IMR-90 (cell line): ENCODE measurements around the gene B4GALNT1. TPM values are rescaled to one million over a fixed set of nuclear protein-coding genes. Genes with fewer than 3 reads are reported as not detected.

Experiments
- ATAC-seq: fragments of 200-7000 bp; cut with Tn5 transposase; 2 replicates; pipeline ENCODE4 v1.9.1; 2020; ENCODE audit warnings: low read depth, mild to moderate bottlenecking, moderate library complexity
- BruUV-seq: library from RNA; stranded (reverse); fragments of 400-500 nt; replicated peaks from 2 replicates; lab custom pipeline; 2021; lab: Mats Ljungman, UMichigan
- CTCF ChIA-PET: fragments of 300-600 bp; formaldehyde crosslinking; extraction: SDS; loops from one replicate; lab custom pipeline; 2021; ENCODE audit warnings: antibody characterized with exemption; lab: Yijun Ruan, JAX
- POLR2A ChIA-PET: fragments of 300-600 bp; sonication (Branson Sonifier 250); formaldehyde crosslinking; loops from one replicate; lab custom pipeline; 2022; ENCODE audit warnings: antibody characterized with exemption; ENCODE audit not compliant: unreplicated experiment; lab: Charles Lee
- DNase-seq: peaks from one replicate; pipeline ENCODE4 v3.0.0; 2013
- H2AFZ ChIP-seq: replicated peaks from 2 replicates; pipeline ENCODE3; 2013; ENCODE audit warnings: low read length, mild to moderate bottlenecking; ENCODE audit not compliant: poor library complexity
- H2AK5ac ChIP-seq: 2 replicates; pipeline ENCODE4 v1.6.1; 2013; ENCODE audit warnings: low read depth, low read length, inconsistent platforms
- H2AK9ac ChIP-seq: replicated peaks from 2 replicates; pipeline ENCODE3; 2013; ENCODE audit warnings: mild to moderate bottlenecking, low read depth, low read length, moderate library complexity; ENCODE audit not compliant: poor library complexity
- H2BK120ac ChIP-seq: 2 replicates; pipeline ENCODE4 v1.6.1; 2013; ENCODE audit warnings: low read depth, low read length, inconsistent platforms
- H2BK15ac ChIP-seq: 3 replicates; pipeline ENCODE4 v1.6.1; 2013; ENCODE audit warnings: low read depth, low read length, inconsistent platforms
- H2BK20ac ChIP-seq: 2 replicates; pipeline ENCODE4 v1.6.1; 2013; ENCODE audit warnings: low read depth, mild to moderate bottlenecking, inconsistent platforms, low read length, moderate library complexity
- H2BK5ac ChIP-seq: 2 replicates; pipeline ENCODE4 v1.6.1; 2013; ENCODE audit warnings: mild to moderate bottlenecking, low read depth, low read length, inconsistent platforms; ENCODE audit not compliant: poor library complexity, severe bottlenecking
- H3K14ac ChIP-seq: replicated peaks from 2 replicates; pipeline ENCODE4 v1.6.1; 2013; ENCODE audit warnings: low read depth, low read length, inconsistent platforms
- H3K18ac ChIP-seq: 2 replicates; pipeline ENCODE4 v1.6.1; 2013; ENCODE audit warnings: low read depth, low read length, control low read depth
- H3K23ac ChIP-seq: 2 replicates; pipeline ENCODE4 v1.6.1; 2013; ENCODE audit warnings: low read depth, low read length, inconsistent platforms
- H3K27ac ChIP-seq: 2 replicates; pipeline ENCODE4 v1.5.1; 2013; ENCODE audit warnings: mild to moderate bottlenecking, control low read depth, low read length; ENCODE audit not compliant: insufficient read depth
- H3K27me3 ChIP-seq: 2 replicates; pipeline ENCODE4 v1.6.1; 2013; ENCODE audit warnings: low read length; ENCODE audit not compliant: control insufficient read depth, insufficient read depth
- H3K36me3 ChIP-seq: 2 replicates; pipeline ENCODE4 v1.6.1; 2013; ENCODE audit warnings: low read length, mixed read lengths; ENCODE audit not compliant: control insufficient read depth, insufficient read depth
- H3K4ac ChIP-seq: 2 replicates; pipeline ENCODE4 v1.6.1; 2013; ENCODE audit warnings: low read depth, low read length, inconsistent platforms
- H3K4me1 ChIP-seq: 2 replicates; pipeline ENCODE4 v1.6.1; 2013; ENCODE audit warnings: low read length, mixed read lengths; ENCODE audit not compliant: control insufficient read depth, insufficient read depth
- H3K4me2 ChIP-seq: 2 replicates; pipeline ENCODE4 v1.6.1; 2013; ENCODE audit warnings: low read depth, mild to moderate bottlenecking, control low read depth, low read length, moderate library complexity
- H3K4me3 ChIP-seq: 2 replicates; pipeline ENCODE4 v1.5.1; 2013; ENCODE audit warnings: low read depth, mild to moderate bottlenecking, control low read depth, low read length, moderate library complexity; ENCODE audit not compliant: insufficient read depth
- H3K56ac ChIP-seq: 2 replicates; pipeline ENCODE4 v1.6.1; 2013; ENCODE audit warnings: low read length, inconsistent platforms; ENCODE audit not compliant: insufficient read depth; ENCODE audit errors: extremely low read depth
- H3K79me1 ChIP-seq, 2 experiments: 2 replicates each; pipeline ENCODE4 v1.6.1; 2013; ENCODE audit warnings: low read length in 2 of 2, inconsistent platforms in 1 of 2, low read depth in 1 of 2
- H3K9ac ChIP-seq: 2 replicates; pipeline ENCODE4 v1.6.1; 2013; ENCODE audit warnings: low read depth, low read length, control low read depth
- H3K9me1 ChIP-seq: 2 replicates; pipeline ENCODE4 v1.6.1; 2013; ENCODE audit warnings: low read length, inconsistent platforms; ENCODE audit not compliant: insufficient read depth
- H3K9me3 ChIP-seq: 2 replicates; pipeline ENCODE4 v1.6.1; 2013; ENCODE audit warnings: low read length; ENCODE audit not compliant: control insufficient read depth, insufficient read depth
- H4K20me1 ChIP-seq: 2 replicates; pipeline ENCODE4 v1.6.1; 2013; ENCODE audit warnings: low read length, inconsistent platforms; ENCODE audit not compliant: insufficient read depth
- H4K5ac ChIP-seq: 2 replicates; pipeline ENCODE4 v1.6.1; 2013; ENCODE audit warnings: mild to moderate bottlenecking, low read depth, low read length, control low read depth
- H4K8ac ChIP-seq, 2 experiments: 2 replicates each; pipeline ENCODE4 v1.6.1; 2013; ENCODE audit warnings: low read depth in 2 of 2, low read length in 2 of 2, control low read depth in 1 of 2, inconsistent platforms in 1 of 2
- H4K91ac ChIP-seq: 2 replicates; pipeline ENCODE4 v1.6.1; 2013; ENCODE audit warnings: low read depth, low read length, inconsistent platforms; ENCODE audit not compliant: insufficient read depth
- BHLHE40 ChIP-seq: fragments of 150-350 bp; IDR thresholded peaks from 2 replicates; pipeline ENCODE4 v1.6.1; 2016; ENCODE audit warnings: mild to moderate bottlenecking, low read depth, low read length
- CEBPB ChIP-seq: IDR thresholded peaks from 2 replicates; pipeline ENCODE4 v1.6.1; 2012; ENCODE audit warnings: low read depth, low read length, improper control_type of control experiment
- CHD1 ChIP-seq: IDR thresholded peaks from 2 replicates; pipeline ENCODE4 v1.6.1; 2012; ENCODE audit warnings: low read depth, low read length, improper control_type of control experiment
- ELK1 ChIP-seq: fragments of 150-350 bp; IDR thresholded peaks from 2 replicates; pipeline ENCODE4 v1.6.1; 2016; ENCODE audit warnings: low read depth, mild to moderate bottlenecking, low read length, moderate library complexity, borderline replicate concordance
- FOS ChIP-seq: fragments of 150-350 bp; IDR thresholded peaks from 2 replicates; pipeline ENCODE4 v1.6.1; 2016; ENCODE audit warnings: low read depth, low read length
- MAFK ChIP-seq: IDR thresholded peaks from 2 replicates; pipeline ENCODE4 v1.6.1; 2012; ENCODE audit warnings: low read depth, low read length, improper control_type of control experiment
- MAZ ChIP-seq: IDR thresholded peaks from 2 replicates; pipeline ENCODE4 v1.6.1; 2012; ENCODE audit warnings: low read depth, mild to moderate bottlenecking, low read length, improper control_type of control experiment, moderate library complexity, borderline replicate concordance
- MXI1 ChIP-seq: IDR thresholded peaks from 2 replicates; pipeline ENCODE4 v1.6.1; 2012; ENCODE audit warnings: low read depth, mild to moderate bottlenecking, low read length, moderate library complexity, borderline replicate concordance
- NFE2L2 ChIP-seq: fragments of 150-350 bp; IDR thresholded peaks from 2 replicates; pipeline ENCODE4 v1.6.1; 2016; ENCODE audit warnings: low read depth, mild to moderate bottlenecking, low read length
- POLR2A ChIP-seq: IDR thresholded peaks from 2 replicates; pipeline ENCODE4 v1.6.1; 2012; ENCODE audit warnings: mild to moderate bottlenecking, low read depth, low read length
- RAD21 ChIP-seq: IDR thresholded peaks from 2 replicates; pipeline ENCODE4 v1.6.1; 2012; ENCODE audit warnings: low read length, improper control_type of control experiment
- RCOR1 ChIP-seq: IDR thresholded peaks from 2 replicates; pipeline ENCODE4 v1.6.1; 2012; ENCODE audit warnings: mild to moderate bottlenecking, low read length, improper control_type of control experiment; ENCODE audit not compliant: insufficient replicate concordance
- RFX5 ChIP-seq: IDR thresholded peaks from 2 replicates; pipeline ENCODE4 v1.8.0; 2012; ENCODE audit warnings: low read depth, mild to moderate bottlenecking, low read length, moderate library complexity
- SMC3 ChIP-seq: fragments of 150-350 bp; IDR thresholded peaks from 2 replicates; pipeline ENCODE4 v1.6.1; 2016; ENCODE audit warnings: low read depth, mild to moderate bottlenecking, antibody characterized with exemption, low read length, moderate library complexity
- USF2 ChIP-seq: fragments of 150-350 bp; IDR thresholded peaks from 2 replicates; pipeline ENCODE4 v1.6.1; 2017; ENCODE audit warnings: mild to moderate bottlenecking, antibody characterized with exemption, low read length, low read depth
- WGBS, 2 experiments: methylation state at CpG; one replicate each; pipeline versions ENCODE4 v1.1.5 to v1.1.7; 2013; ENCODE audit warnings: missing lambda C conversion rate in 2 of 2; ENCODE audit not compliant: insufficient read length in 1 of 2; ENCODE audit errors: extremely low coverage in 2 of 2; 5-methylcytosine and 5-hydroxymethylcytosine counted together
- dilution Hi-C: fragments of 300-500 bp; cut with HindIII; formaldehyde crosslinking; loops from one replicate; pipeline ENCODE4 v1.14.3; 2018; ENCODE audit warnings: low sequenced_read_pairs; ENCODE audit not compliant: unreplicated experiment
- in situ Hi-C: fragments of 300-500 bp; cut with MboI; formaldehyde crosslinking; loops from 3 replicates; pipeline ENCODE4 v1.14.3; 2019; ENCODE audit warnings: low sequenced_read_pairs, inconsistent platforms, mixed read lengths
- intact Hi-C: fragments of 100-400 bp; cut with micrococcal nuclease; formaldehyde crosslinking; loops from 2 replicates; pipeline ENCODE4 v1.10.0; 2022
- polyA plus RNA-seq, 3 experiments: library from polyadenylated mRNA; depleted of rRNA; stranded (reverse); fragments of >200 nt; gene quantifications; 2 replicates each; pipeline ENCODE4 v1.2.3, GENCODE V29; 2012; ENCODE audit warnings: low replicate concordance in 1 of 3
- total RNA-seq: library from RNA; depleted of rRNA; stranded (reverse); fragments of >200 nt; gene quantifications from 2 replicates; pipeline ENCODE4 v1.2.3, GENCODE V29; 2012
- TF ChIP-seq, protein P1 (sequence below): conservative IDR thresholded peaks from 2 replicates; pipeline ENCODE4 v1.5.1; 2012; ENCODE audit warnings: mild to moderate bottlenecking, low read depth, low read length, improper control_type of control experiment

The B4GALNT1 gene
- total and polyA plus RNA-seq, 2 of the 4 experiments (the other 2 are of a cell fraction): 0.18 to 0.62 TPM

- H3K4me1 ChIP-seq: peaks cover 5% of the 10 kb centered on the region; the same call in 1 of the 2 replicates
- dilution Hi-C loops (no loop called here), intact Hi-C loops (no loop called here), in situ Hi-C loops (no loop called here)
- H2AK5ac ChIP-seq: peak overlapping the region; percentile 22; the same call in 1 of the 2 replicates
- 0% methylated on average over 1 of the region's 10 CpGs; no CpG with 5 or more reads in 1 of the 2 experiments for WGBS, 2 experiments
- peaks cover 15 to 25% of the 10 kb centered on the region in 2 experiments; a peak in 3 of 4 replicates for H3K79me1 ChIP-seq
- H3K23ac ChIP-seq: no peak overlapping the region
- peak overlapping the region; percentile 99 for H2AFZ ChIP-seq
- H3K9ac ChIP-seq: peak overlapping the region; percentile 48; the same call in 1 of the 2 replicates
- BruUV-seq: no TSS peak
- no peak overlapping the region for H4K91ac ChIP-seq
- CTCF ChIA-PET: interaction anchor here (0.6 to 1.3 kb wide), 3 partner anchors 9 to 41 kb away, joined by 3 to 4 read pairs (median 4); partner anchors contain the start of gene B4GALNT1
- no peak overlapping the region for H2BK120ac ChIP-seq
- H2AK9ac ChIP-seq: no peak overlapping the region
- no peak overlapping the region for H3K27ac ChIP-seq
- H3K27me3 ChIP-seq: peaks cover 10% of the 10 kb centered on the region
- no peak overlapping the region for H2BK15ac ChIP-seq
- H3K14ac ChIP-seq: no peak overlapping the region
- peaks cover 5% of the 10 kb centered on the region for H3K36me3 ChIP-seq
- no peak overlapping the region for H4K5ac ChIP-seq
- no peak overlapping the region for H3K18ac ChIP-seq
- TF ChIP-seq NFE2L2: no peak
- no peak for TF ChIP-seq MAFK
- TF ChIP-seq POLR2A: no peak
- TF ChIP-seq RCOR1: no peak
- no peak for TF ChIP-seq SMC3
- no peak for TF ChIP-seq CEBPB
- TF ChIP-seq RAD21: no peak
- TF ChIP-seq, protein P1, sequence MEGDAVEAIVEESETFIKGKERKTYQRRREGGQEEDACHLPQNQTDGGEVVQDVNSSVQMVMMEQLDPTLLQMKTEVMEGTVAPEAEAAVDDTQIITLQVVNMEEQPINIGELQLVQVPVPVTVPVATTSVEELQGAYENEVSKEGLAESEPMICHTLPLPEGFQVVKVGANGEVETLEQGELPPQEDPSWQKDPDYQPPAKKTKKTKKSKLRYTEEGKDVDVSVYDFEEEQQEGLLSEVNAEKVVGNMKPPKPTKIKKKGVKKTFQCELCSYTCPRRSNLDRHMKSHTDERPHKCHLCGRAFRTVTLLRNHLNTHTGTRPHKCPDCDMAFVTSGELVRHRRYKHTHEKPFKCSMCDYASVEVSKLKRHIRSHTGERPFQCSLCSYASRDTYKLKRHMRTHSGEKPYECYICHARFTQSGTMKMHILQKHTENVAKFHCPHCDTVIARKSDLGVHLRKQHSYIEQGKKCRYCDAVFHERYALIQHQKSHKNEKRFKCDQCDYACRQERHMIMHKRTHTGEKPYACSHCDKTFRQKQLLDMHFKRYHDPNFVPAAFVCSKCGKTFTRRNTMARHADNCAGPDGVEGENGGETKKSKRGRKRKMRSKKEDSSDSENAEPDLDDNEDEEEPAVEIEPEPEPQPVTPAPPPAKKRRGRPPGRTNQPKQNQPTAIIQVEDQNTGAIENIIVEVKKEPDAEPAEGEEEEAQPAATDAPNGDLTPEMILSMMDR: no peak
- TF ChIP-seq RFX5: no peak
- TF ChIP-seq FOS: no peak
- TF ChIP-seq MXI1: no peak
- no peak for TF ChIP-seq CHD1
- TF ChIP-seq ELK1: no peak
- TF ChIP-seq MAZ: no peak
- no peak for TF ChIP-seq USF2
- TF ChIP-seq BHLHE40: no peak
- H3K4ac ChIP-seq: peak overlapping the region; percentile 59; the same call in 1 of the 2 replicates
- no peak overlapping the region for H3K56ac ChIP-seq
- no peaks in the 10 kb centered on the region for H4K20me1 ChIP-seq
- peaks cover 11% of the 10 kb centered on the region for H3K9me1 ChIP-seq
- ATAC-seq (no peak), DNase-seq (no peak)
- no peak overlapping the region for H2BK20ac ChIP-seq
- peak overlapping the region; percentile 88 for H3K4me3 ChIP-seq
- H4K8ac ChIP-seq: peak overlapping the region; percentile 91; a peak in 2 of 4 replicates
- no peaks in the 10 kb centered on the region for H3K9me3 ChIP-seq
- peak overlapping the region; percentile 89 for H3K4me2 ChIP-seq
- H2BK5ac ChIP-seq: no peak overlapping the region
- POLR2A ChIA-PET: no interaction called here
Observed at GRCh38 chr12:57591782-57592325, 41.1 kb downstream of the B4GALNT1 start.
